ENCODE results near the gene MCF2L.

DNA sequence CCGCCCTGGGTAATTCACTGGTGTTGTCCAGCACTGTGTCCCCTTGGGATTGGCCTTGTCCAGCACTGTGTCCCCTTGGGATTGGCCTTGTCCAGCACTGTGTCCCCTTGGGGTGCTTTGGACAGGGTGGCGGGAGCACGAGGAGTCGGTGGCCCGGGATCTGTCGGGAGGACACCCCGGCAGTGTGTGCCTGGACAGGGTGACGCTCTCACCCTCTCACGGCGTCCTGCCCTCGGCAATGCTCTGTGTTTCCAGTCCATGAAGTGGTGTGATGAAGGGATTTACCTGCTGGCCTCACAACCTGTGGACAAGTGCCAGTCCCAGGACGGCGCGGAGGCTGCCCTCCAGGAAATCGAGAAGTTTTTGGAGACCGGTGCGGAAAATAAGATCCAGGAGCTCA, 106.7 kb downstream of the MCF2L start:
- TF ChIP-seq CTCF (conservative IDR thresholded peaks at IDR 0.05; ENCODE audit: low read depth, low read length) (no peak), EZH2 (IDR thresholded peaks at IDR 0.05; ENCODE audit: borderline replicate concordance, low read depth, low read length, poor library complexity, severe bottlenecking) (no peak)
